Activated CD4-positive, alpha-beta T cell treated with anti-CD3 and anti-CD28 coated beads, Interleukin-10, Interleukin-2, amounts not matched to agents 100 ng/mL and 50 ng/mL, durations not matched to agents 16 hours and 8 hours (primary cell): Measurements from ENCODE around the gene PPP3R1.

ENCODE experiments used
- DNase-seq: peaks from one replicate; pipeline ENCODE4 v3.0.0-alpha.2; 2020

Gene PPP3R1

DNA sequence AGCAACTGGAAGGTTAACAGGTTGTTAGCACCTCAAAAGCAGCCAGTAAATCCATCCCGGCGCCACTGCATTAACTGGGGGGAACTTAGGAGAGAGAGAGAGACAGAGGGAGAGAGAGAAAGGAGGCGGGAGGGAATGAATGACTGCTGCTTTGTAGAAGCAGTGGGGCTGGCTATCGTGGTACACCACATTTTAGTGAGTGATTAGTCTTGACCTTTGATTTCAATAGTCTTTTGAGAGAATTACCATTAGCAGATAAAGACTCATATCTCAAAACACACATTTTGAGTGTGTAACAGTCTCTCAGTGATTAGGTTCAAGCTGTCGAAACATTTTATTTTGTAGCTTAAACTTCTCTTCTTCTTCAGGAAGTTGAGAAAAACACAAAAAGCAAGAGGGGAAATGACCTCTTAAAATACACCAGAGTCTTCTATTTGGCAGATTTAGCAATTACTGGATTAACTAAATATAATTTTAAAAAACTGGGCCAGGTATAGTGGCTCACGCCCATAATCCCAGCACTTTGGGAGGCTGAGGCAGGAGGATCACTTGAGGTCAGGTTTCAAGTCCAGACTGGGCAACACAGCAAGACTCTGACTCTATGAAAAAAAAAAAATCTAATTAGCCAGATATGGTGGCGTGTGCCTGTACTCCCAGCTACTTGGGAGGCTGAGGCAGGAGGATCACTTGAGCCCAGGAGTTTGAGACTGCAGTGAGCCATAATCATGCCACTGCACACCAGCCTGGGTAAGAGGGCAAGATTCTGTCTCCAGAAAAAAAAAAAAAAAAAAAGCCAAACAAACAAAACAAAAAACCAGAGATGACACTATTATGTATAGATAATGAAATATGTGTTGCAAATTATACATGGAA lies 116.6 kb downstream of the PPP3R1 start:
- no peak for DNase-seq

DNA sequence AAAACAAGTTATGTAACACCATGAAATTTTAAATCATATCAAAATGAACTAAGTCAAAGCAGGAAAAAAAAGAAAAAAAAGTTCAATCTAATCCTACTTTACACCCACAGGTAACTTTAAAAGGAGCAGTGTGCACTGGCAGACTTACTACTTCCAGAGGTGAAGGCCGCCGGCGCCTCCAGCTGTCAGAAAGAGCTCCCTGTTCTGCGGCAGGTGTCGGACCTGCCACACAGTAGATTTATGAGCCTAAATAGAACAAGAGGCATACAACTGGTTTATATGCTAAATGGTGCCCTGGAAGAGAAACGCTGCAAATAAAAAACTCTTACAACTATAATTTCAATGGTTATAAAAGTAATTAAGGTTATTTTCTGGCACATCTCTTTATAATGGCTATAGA lies 117.8 kb downstream of the PPP3R1 start:
- DNase-seq, result no peak

DNA sequence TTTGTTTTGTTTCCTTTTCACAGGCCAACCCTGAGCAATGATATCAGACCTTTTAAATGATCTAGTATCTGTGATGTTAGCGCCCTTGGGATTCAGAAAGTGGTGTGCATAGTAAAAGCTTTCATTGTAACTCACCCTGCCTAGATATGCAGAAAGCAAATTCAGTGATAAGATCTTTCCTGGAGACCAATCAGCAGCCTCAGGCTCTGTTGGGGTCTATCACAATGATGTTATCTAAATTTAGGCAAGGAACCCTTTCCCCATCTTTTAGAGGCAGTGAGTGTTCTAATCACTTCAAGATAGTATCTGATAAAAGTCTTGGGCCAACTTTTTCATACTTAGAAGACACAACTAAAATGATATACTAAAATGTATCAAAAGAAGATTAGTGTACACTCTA lies 118.2 kb downstream of the PPP3R1 start:
- DNase-seq, result no peak
